ENCODE measurements around the gene CEP68. TPM values are rescaled to one million over a fixed set of nuclear protein-coding genes. Genes with fewer than 3 reads are reported as not detected.

The CEP68 gene
- total RNA-seq, 4 donors from 2014 or later = 21.4 to 48.0 (median 35.2) TPM

DNA sequence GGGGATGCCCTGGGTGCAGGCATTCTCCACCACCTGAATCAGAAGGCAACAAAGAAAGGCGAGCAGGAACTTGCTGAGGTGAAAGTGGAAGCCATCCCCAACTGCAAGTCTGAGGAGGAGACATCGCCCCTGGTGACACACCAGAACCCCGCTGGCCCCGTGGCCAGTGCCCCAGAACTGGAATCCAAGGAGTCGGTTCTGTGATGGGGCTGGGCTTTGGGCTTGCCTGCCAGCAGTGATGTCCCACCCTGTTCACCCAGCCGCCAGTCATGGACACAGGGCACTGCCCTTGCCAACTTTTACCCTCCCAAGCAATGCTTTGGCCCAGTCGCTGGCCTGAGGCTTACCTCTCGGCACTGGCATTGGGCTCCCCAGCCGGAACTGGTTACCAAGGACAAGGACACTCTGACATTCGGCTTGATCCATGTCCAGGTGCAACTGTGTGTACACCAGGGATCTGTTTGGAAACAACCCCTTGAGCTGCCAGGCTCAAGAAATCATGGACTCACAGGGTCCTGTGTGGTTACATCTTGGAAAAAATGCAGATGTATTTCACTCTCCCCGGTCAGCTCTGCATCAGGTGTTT, 35.2 kb upstream of the CEP68 start:
- ATAC-seq (peak in 1 of 2 donors; percentile 61), DNase-seq (peak in 1 of 2 donors; percentile 39)
- peaks cover 0 to 59% of the 10 kb centered on the region in 2 donors for H3K36me3 ChIP-seq
- H3K4me1 ChIP-seq = peaks cover 0 to 3% of the 10 kb centered on the region in 2 donors
- peak overlapping the region in 2 of 4 donors; percentile 22 to 67 for H3K27ac ChIP-seq
- TF ChIP-seq POLR2A (IDR thresholded peaks at IDR 0.05) (no peak), CTCF (IDR thresholded peaks at IDR 0.05 in 4 of 5, conservative IDR thresholded peaks at IDR 0.05 in 1 of 5) (no peak)
- intact Hi-C loops (cut with DNase I; ENCODE audit: low total_unique reads) (loop anchor here (10.0 kb wide), 1 partner anchor 436 kb away; no protein-coding TSS in a partner anchor), in situ Hi-C loops (cut with MboI; ENCODE audit: low sequenced_read_pairs in 4 of 4) (no loop called here)
- H3K4me3 ChIP-seq = no peak overlapping the region
- no peaks in the 10 kb centered on the region for H3K9me3 ChIP-seq
- H3K27me3 ChIP-seq = no peaks in the 10 kb centered on the region

DNA sequence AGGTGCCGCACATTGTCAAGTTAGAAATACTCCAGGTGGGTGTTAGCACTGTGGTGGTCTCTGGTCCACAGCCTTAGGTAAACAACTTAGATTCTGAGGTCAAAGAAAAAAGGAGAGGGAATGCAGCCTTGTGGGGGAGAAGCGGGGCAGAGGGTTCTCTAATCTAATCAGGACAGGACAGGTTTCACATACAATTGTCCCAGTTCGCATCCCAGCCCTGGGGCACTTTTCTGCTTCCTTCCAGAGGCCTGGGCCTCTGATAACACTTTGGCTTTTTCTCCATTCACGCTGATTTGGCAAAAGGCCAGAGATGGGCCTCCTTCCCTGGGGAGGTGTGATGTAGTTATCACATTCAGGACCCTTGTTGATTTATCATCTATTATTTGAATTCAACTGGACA, 34.5 kb upstream of the CEP68 start:
- no peak for ATAC-seq
- peaks cover 0 to 57% of the 10 kb centered on the region in 2 donors for H3K36me3 ChIP-seq
- H3K4me1 ChIP-seq = peaks cover 0 to 3% of the 10 kb centered on the region in 2 donors
- TF ChIP-seq POLR2A (IDR thresholded peaks at IDR 0.05) (no peak), CTCF (IDR thresholded peaks at IDR 0.05 in 4 of 5, conservative IDR thresholded peaks at IDR 0.05 in 1 of 5) (no peak)
- intact Hi-C loops (cut with DNase I; ENCODE audit: low total_unique reads) = loop anchor here (10.0 kb wide), 1 partner anchor 437 kb away; no protein-coding TSS in a partner anchor
- in situ Hi-C loops (cut with MboI; ENCODE audit: low sequenced_read_pairs in 4 of 4) = no loop called here
- H3K4me3 ChIP-seq = no peak overlapping the region
- no peaks in the 10 kb centered on the region for H3K27me3 ChIP-seq
- no peaks in the 10 kb centered on the region for H3K9me3 ChIP-seq
- no peak for DNase-seq
- H3K27ac ChIP-seq = peak overlapping the region in 2 of 4 donors; percentile 22 to 67

- H3K9me3 ChIP-seq = no peaks in the 10 kb centered on the region
- no peak for TF ChIP-seq POLR2A (IDR thresholded peaks at IDR 0.05)
- no peak for TF ChIP-seq CTCF (IDR thresholded peaks at IDR 0.05 in 4 of 5, conservative IDR thresholded peaks at IDR 0.05 in 1 of 5)
- H3K27ac ChIP-seq = no peak overlapping the region
- H3K27me3 ChIP-seq = no peaks in the 10 kb centered on the region
- intact Hi-C loops (cut with DNase I; ENCODE audit: low total_unique reads) (loop anchor here (10.0 kb wide), 1 partner anchor 437 kb away; no protein-coding TSS in a partner anchor), in situ Hi-C loops (cut with MboI; ENCODE audit: low sequenced_read_pairs in 4 of 4) (no loop called here)
- no peak for ATAC-seq
- no peaks in the 10 kb centered on the region for H3K4me1 ChIP-seq
- H3K4me3 ChIP-seq = no peak overlapping the region
- peaks cover 0 to 57% of the 10 kb centered on the region in 2 donors for H3K36me3 ChIP-seq
- no peak for DNase-seq
Observed at GRCh38 chr2:65022189-65022588, 34.0 kb upstream of the CEP68 start.

DNA sequence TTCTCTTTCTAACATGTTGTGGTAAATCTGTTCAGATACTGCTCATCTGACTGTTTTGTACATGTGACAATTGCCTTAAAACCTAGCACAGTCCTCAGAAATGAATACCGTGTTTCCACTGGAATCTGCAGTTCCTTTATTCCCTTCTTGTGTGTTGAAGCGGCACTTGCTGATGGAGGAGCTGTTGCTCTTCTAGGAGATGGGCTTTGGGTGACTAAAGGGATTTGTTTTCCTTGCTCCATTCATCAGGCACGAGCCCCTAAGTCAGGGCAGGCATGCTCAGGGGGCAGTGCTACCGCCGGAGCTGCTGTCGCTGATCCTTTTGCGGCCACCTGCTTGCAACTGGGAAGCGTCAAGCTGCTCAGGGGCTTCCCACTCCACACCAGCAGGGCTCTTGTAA, 32.5 kb upstream of the CEP68 start:
- no peak for ATAC-seq
- Histone ChIP-seq H3K9me3 (no peaks in the 10 kb centered on the region), H3K4me1 (no peaks in the 10 kb centered on the region), H3K27ac (no peak overlapping the region), H3K36me3 (peaks cover 0 to 43% of the 10 kb centered on the region in 2 donors), H3K4me3 (no peak overlapping the region), H3K27me3 (no peaks in the 10 kb centered on the region)
- no peak for DNase-seq
- in situ Hi-C loops (cut with MboI; ENCODE audit: low sequenced_read_pairs in 4 of 4) (no loop called here), intact Hi-C loops (cut with DNase I; ENCODE audit: low total_unique reads) (loop anchor here (10.0 kb wide), 1 partner anchor 439 kb away; no protein-coding TSS in a partner anchor)
- TF ChIP-seq POLR2A (IDR thresholded peaks at IDR 0.05) = no peak
- no peak for TF ChIP-seq CTCF (IDR thresholded peaks at IDR 0.05 in 4 of 5, conservative IDR thresholded peaks at IDR 0.05 in 1 of 5)
